Activated CD8-positive, alpha-beta memory T cell treated with anti-CD3 and anti-CD28 coated beads for 4 hours (primary cell): ENCODE results near the gene TLE4.
A peak's percentile ranks its signal among the peaks of the same experiment; 100 is the strongest.

Source experiments
- DNase-seq, 2 donors: peaks; one replicate each; pipeline ENCODE4 v3.0.0-alpha.2; 2020; ENCODE audit warnings: low read depth in 2 of 2

TLE4 gene

DNA sequence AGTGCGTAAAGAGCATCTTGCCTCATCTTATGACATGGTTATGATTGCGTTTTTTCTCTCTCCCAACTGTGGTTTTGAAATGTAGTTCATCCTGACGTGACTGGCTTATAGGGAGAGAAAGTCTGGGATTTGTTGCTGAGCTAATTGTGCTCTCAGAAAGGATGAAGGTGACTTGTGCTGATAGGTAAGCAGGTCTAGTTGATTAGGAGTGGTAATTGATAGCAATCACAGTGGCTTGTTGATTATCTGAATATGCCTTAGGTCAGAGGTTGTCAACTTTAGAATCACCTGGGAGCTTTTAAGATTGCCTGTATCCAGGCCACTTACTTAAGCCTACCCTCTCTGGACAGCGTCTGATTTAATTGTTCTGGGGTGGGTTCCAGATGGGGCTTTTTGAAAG is 117.8 kb downstream of the TLE4 start:
- no peak for DNase-seq

DNA sequence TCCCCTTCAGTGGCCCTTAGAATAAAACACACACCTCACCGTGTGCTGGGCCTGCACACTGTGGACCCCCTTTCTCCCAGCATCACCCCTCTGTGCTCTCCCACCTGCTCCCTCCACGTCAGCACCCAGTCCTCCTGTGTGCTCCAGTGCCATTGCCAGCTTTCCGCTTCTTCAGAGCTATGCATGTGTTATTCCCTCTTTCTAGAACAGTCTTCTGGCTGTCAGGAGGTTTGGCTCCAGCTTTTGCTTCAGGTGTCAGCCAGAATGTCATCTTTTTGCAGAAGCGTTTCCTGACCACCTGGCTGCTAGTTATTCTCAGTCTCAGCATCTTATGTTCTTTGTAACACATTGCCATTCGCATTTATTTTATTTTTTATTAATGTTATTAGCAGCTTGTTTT is 119.7 kb downstream of the TLE4 start:
- no peak for DNase-seq

DNA sequence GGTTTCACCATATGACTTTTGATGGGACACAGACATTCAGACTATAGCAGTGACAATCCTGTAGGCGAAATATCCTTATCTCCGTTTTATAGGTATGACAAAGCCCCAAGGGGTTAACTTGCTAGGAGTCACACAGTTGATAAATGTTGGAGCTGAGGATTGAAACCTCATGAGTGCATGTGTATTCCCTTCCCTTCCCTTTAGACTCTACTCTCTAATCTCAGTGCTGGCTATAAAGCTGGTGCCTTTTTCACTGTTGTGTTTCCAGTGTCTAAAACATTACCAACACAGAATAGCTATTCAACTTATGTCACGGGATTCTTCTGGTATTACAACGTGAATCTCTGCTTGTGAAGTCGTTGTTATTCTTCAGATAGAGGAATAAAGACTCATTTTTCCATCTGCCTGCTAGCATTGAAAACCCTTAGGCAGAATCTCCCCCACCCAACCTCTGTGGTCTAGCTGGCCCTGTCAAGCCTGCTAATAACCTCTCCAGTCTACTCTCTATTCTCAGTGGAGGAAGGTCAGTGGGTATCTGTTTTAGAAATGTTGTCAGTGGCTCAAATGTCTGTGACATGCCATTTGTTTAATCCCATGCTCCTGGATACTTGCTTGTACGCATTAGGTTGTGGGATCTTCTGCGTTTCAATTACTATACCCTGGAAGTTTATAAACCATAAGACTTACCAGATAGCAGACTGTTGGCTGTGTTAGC is 121.2 kb downstream of the TLE4 start:
- no peak for DNase-seq

DNA sequence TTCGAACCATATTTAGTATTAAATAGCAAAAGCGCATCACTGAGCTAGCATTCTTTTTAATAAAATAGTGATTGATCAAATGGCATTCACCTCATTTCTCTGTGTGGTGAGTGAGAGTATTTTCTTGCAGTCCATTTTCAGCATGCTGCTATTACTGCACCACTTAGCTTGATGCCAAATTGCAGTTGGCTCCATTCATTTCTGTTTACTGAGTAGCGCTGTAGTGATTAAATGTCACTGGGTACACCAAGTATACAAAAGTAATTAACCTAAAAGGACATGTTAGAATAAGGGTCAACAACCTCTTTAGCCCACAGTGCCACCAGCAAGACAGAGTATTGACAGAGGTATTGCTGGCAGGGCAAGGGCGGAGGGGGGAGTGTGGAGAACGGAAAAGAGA is 122.0 kb downstream of the TLE4 start:
- DNase-seq, result no peak

DNA sequence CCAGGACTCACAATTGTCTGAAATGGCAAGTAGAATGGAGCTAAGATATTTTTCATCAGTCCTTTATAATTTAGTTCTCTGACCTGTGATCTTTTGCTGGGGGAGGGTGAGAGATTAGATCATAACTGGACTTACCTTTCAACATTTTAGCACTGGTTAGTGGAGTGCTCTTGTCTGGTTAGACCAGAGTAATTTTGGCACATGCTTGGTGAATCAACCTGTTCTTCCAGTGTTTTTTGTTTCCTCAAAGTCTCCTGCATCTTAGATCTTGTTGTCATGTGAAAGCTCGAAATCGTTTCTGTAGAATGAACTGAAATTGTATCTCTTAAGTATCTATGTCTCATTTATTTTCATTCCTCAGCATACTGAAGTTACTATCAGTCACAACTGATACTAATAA is 122.4 kb downstream of the TLE4 start:
- no peak for DNase-seq

DNA sequence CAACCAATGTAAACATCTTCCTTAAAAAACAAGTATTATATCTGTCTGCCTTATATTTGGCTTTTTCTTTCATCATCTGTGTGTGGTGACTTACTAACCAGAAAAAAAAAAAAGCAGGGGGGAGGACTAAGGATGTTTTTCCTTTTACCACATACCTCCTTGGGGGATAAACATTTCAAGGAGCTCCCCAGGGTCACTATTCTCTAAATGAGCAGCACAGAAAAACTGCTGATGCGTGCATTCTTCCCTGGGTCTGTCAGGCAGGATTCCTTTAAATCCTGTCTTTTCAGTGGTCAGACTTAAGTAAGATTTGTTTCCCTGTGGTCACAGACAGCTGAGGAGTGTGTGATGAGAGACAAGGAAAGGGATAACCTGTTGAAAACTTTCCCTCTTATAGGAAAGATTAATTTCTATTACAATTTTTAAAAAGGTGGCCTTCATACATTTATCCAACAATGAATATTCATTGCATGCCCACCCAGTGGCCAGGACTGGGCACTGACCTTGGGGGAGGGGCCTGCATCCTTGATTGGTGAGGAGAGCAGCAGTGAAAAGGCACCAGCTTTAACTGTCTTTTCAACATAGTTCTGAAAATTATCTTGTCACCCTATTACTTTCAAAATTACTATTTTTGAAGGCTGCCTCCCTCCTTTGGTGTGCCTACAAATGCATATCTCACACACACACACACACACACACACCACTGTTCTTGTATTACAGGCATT is 123.1 kb downstream of the TLE4 start:
- DNase-seq, result no peak

DNA sequence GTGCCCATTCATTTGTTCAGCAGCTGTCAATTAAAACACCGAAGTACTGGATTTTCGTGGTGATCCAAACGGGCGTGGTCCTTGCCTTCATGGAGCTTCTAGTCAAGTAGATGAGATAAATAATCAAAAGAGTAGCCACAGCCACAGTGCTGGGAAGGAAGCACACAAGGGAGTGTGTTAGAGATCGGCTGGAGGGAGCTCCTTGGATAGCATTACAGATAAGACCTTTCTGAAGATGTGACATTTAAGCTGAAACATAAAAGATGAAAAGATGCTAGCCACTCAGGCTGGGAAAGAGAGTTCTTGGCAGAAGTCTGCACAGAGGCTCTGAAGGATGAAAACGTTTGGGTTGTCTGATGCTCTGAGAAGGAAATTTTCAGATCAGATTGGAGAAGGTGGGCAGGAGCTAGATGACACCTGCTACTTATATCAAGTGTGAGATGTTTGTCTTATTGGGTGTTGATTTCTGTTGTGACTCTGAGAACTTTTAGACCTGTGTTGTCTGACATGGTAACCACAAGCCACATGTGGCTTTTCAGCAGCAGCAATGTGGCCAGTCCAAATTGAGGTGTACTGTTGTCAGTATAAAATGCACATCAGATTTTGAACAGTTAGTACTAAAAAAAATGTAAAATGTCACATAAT is 123.9 kb downstream of the TLE4 start:
- peak in 1 of 2 donors; percentile 12 for DNase-seq

DNA sequence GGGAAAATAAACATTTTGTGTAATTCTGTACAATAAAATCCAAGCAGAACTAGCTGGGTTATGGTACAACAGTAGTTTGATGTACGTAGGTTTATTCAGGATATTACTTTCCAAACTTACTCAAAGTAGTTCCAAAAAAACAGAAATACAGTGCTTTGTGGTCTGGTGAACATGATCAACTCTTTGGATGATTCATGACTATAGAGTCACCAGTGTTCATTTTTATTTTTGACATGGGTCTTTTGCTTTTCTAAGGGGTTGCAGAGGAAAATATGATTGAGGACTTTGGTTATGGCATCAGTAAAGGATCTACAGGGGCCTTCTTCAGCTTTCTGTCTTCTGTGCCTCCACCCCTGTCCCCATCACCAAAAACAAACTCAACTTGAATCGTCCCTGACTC is 127.2 kb downstream of the TLE4 start:
- DNase-seq, result no peak

DNA sequence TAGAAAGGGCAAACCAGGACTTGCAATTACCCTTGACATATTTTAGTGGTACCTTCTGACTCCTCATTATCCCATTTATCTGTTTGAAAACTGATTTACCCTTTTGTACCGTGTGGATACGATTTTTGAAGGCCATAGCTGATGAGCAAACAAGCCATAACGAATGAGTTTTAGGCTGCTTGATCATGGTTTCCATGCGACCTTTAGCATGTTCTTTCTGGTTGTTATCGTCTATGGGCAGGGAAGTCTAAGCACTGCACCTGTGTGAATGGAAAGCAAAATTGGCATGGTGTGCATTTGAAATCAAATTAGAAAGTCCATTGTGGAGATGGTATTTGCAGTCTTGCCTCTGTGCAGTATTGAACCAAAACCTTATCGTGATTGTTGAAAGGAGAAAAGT is 127.7 kb downstream of the TLE4 start:
- DNase-seq, result no peak

DNA sequence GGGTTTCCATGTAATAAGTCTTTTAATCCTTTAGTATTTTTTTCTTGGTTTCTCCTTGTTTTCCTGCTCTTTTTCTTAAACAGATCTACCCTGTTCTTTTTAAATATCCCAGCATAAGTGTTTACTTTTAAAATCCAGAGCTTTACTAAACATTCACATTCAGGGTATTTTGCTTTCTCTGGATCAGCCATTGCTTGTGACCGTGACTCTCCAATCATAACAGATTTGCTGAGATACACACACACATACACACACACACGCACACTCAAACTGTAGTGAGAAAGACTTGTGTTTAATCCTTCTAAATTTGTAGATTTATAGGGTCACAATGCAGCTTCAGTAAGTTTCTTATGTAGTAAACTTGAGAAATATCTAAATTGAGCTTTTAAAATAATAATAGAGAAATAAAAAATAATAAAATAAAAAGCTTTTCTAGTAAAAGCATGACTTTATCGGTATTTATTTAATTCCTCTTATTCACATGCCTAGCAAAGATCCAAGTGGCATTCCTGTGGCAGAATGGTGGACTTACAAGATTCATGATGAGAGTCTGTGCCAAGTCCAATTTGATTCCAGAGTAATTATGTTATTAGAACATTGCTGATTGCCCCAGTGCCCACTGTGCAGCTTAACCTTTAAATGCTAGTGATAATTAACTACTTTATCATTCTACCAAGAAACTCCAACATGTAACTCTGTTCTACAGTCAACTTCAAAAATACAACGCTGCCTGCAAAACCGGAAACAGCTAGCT is 129.0 kb downstream of the TLE4 start:
- DNase-seq, result no peak

DNA sequence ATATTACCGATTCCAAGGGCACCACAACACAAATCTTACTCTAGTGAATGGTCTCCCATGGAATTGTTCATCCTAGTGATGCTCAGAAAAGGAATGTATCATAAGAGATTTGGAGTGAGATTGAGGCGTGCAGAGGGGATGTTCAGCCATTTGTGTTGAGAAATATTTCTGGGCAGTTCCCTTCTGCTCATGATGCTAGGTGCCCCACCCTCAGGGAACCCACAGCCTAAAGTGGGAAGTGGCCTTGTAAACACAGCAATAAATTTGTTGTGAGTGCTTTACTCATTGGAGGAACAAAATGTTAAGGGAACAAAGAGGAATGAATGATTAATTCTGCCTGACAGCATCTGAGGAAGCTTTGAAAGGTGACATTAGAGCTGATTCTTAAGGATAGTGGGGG is 129.9 kb downstream of the TLE4 start:
- no peak for DNase-seq

DNA sequence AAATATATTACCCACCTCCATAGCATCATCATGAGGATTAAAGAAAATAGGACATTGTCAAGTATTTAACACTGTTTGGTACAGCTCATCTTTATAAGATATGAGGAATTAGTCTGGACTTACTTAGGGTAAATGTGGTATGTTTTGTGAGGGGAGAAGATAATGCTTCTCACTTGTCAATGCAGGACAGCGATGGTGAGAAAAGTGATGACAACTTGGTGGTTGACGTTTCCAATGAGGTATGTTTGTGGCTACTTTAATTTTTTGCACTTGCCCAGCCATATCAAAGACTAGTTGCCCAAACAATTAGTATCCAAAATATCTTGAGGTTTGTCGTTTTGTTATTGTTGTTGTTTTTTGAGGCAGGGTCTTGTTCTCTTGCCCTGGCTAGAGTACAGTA is 133.9 kb downstream of the TLE4 start:
- DNase-seq, result no peak

DNA sequence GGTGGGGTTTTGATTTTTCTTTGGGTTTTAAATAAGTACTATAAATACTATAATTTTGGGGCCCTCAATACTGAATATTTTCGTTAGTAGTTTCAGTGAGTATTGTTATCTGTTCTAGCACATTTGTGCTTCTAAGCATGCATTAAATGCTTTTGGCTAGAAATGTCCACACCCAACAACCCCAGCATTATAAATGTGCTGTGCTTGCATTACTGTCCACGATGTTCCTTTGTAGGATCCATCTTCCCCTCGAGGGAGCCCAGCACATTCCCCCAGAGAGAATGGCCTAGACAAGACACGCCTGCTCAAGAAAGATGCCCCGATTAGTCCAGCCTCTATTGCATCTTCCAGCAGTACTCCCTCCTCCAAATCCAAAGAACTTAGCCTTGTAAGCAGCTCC is 134.7 kb downstream of the TLE4 start:
- no peak for DNase-seq

DNA sequence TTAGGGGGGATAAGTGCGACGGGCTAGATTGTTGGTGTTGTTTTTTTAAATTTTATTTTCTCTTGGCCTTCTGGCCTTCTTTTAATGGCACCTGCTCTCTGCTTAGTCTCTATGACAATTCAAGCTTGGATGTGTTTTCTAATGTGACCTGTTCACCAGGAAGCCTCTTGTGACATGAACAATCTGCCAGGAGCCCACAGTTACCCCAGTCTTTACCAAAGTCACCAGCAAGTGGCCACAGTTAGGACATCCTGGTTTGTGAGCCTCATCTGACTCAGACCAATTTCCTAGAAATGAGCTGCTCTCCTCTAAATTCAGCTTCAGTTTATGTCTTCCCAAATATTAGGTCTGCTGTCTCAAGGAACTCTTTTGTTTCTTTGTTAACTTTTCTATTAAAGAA is 135.8 kb downstream of the TLE4 start:
- no peak for DNase-seq

DNA sequence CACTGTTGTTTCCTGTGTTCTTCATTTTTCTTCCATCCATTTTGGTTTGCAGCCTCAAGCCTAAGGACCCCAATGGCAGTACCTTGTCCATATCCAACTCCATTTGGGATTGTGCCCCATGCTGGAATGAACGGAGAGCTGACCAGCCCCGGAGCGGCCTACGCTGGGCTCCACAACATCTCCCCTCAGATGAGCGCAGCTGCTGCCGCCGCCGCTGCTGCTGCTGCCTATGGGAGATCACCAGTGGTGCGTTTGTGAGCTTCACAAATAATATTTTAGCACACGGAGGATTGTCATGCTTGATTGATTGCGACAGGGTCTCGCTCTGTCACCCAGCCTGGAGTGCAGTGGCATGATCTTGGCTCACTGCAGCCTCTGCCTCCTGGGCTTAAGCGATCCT is 136.8 kb downstream of the TLE4 start:
- no peak for DNase-seq

DNA sequence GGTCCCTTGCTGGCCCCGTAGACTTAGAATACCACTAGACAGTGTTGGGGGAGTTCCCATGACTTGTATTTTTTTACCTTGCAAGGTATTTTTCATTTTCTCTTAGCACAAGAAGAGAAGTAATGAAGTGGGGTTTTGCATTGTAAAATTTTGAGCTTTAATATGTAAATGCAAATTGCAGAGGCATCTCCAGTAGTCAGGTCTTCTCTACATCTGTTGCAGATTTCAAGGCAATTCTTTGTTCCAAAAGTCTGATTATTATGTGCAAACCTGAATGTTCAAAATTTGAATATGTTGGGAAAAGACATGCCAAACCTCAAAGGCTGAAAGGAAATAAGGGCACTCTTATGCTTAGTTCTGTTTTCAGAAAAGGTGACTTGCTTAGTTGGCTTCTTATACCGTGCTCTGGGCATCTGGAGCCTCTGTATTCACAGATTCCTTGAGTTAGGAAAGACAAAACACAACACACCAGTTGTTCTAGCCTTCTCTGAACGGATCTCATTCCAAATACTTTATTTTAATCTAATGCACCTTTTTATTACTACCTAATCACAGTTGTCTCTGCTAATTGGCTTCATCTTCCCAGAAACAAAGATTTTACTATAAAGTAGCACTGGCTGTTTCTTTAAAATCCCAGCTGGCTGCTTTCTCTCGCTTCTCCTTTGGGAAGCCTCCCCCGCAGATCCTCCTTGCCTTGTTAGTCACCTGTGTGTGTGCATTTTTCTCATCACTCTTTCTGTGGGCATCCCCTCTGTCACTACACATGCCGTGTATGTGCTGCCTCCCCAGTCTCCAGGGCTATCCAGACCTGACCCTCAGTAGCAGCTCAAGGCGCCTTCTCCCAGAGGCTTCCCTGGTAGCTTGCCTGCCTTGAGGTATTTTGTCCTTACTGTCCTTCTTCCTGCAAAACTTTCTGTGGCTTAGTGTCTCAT is 138.2 kb downstream of the TLE4 start:
- DNase-seq, result no peak

DNA sequence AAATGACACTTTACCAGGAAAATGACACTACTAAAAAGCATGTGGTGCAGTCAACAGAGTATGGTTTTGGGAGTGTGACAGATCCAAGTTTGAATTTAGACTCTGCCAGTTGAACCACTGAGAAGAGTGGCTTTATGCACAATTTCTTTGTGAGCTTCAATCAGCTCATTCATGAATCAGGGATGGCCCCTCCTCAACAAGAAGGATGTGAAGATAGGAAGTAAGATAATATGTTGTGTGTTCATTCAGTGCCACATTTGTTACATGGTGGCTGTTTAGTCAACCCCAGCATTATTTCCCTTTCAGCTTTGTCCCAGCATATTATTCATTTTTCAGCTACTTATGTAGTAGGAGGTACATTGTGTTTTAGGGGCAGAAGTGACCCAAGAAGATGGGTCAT is 140.1 kb downstream of the TLE4 start:
- DNase-seq, result no peak

DNA sequence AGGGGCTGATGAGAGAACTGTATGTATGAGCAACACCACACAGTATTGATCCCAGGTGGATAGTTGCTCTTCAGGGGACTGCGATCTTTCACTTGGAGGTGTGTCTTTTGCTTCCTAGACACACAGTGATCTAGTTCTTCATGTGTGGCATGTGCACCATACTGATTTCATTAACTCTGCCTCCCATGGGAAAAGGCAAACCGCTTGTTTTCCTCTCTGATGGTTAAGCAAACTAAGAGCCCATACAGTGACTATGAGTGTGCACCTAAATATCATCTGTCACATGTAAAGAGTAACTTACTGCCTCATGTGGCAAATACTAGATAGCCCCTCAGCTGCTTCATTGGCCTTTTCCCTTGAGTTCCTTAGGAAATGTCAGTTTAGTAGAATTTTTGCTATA is 147.3 kb downstream of the TLE4 start:
- DNase-seq, result no peak

DNA sequence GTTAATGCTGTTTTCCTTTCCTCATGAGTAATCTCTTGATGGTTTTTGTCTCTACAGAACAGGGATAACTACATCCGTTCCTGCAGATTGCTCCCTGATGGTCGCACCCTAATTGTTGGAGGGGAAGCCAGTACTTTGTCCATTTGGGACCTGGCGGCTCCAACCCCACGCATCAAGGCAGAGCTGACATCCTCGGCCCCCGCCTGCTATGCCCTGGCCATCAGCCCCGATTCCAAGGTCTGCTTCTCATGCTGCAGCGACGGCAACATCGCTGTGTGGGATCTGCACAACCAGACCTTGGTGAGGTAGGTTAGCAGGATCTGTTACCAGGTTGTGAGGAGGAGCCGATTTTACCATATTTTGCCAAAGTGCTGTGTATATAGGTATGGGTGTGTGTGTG is 148.2 kb downstream of the TLE4 start:
- no peak for DNase-seq

DNA sequence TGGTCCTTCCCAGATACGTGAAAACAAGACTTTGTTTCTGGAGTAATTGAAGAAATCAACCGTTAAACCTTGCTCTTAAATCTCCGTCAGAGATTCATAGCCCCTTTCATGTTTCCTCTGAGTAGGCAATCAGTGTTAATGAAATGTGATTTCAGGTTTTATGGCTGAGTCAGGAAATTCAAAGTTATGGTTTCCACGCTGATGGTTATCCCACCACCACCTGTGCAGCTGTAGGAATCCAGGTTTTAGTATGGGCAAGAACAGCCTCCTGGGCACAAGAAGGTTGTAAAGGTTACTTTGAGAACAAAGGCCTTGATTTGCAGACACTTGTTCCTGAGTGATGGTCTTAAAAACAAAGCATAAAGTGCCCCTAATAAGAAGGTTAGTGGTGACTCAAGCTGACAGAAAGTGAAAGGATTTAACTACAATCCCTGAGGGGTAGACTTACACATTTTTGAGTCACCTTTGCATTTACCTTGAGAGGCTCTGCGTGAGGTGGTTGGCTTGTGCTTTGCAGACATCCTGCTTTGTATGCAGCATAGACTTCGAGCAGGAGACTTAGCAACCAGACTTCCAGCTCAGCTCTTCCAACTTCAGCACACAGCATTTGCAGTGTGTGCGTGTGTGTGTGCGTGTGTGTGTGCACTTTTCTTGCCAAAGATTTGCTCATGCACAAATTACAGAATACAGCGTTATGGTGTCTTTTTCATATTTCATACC is 159.6 kb downstream of the TLE4 start:
- no peak for DNase-seq
